Body of pancreas (tissue), 4 donors: ENCODE measurements around the gene SDC1.

Experiments used
- CTCF ChIP-seq, 7 experiments: fragments of 450-650 bp in 4 of 7; fragments of 200-600 bp in 3 of 7; sonication (generic) in 3 of 7; IDR thresholded peaks; one replicate each; pipeline ENCODE4 v1.5.1; 2016 to 2019; ENCODE audit warnings: antibody characterized with exemption in 7 of 7
- POLR2A ChIP-seq, 3 donors: fragments of 450-650 bp; IDR thresholded peaks; one replicate each; pipeline ENCODE4 v1.6.1; 2016; ENCODE audit warnings: antibody characterized with exemption in 3 of 3, mild to moderate bottlenecking in 2 of 3

DNA sequence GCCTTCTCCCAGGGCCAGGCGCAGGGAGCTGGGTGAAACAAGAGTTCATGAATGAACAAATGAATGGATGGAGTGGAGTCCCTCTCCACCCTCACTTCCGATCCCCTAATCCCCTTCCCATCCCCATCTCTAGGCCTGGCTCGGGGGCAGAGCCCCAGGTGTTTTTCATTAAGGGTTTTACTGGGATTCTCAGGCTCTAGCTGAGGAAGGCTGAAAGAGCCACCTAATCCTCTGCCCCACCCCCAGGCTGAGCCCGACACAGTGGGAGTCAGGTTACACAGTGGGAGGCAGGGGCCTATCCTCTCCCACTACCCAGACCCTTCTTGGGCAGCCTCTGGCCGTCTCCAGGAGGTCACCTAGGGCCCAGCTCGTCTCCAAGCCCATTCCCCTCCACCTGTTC is 36.1 kb downstream of the SDC1 start:
- TF ChIP-seq CTCF (IDR thresholded peaks at IDR 0.05): no peak
- TF ChIP-seq POLR2A (IDR thresholded peaks at IDR 0.05): no peak
